ENCODE data around the gene PDE4D.

PDE4D gene

DNA sequence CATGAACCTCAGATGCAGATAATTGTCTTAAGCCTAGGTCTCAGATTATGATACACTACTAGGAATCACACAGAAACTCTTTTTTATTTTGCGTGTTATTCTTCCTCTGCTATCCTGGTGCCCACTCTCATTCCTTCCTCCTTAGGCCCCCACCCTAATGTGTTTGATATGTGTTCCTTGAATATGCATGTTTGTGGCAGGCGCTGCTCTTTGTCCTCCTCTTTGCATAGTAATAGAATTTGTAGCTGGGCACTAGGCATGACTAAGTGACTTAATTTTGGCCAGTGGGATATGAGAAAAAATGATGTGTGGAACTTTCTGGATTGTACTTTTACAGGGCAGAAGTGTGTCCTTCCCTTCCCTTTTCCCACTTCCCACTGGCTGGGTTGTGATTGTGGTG lies 965.6 kb downstream of the PDE4D start:
- no peak for DNase-seq (ENCODE audit: low read depth)

DNA sequence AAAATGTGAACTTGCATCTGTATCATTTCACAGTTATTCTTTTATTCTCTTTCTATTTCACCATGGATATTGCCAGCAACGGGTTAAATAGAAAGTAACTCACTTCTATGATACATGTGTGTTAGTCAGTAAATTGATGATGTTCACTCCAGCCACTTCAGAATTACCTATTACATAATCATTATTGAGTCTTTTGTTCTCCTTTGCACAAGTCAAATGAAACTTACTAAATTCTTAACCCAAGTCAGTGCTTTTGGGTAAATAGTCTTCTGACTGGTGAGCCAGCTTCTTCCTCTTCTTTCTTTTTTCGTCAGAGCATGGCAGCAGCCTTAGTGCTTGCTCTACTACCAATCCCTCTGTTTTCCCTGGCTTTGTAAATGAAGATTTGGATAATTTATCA lies 966.3 kb downstream of the PDE4D start:
- no peak for DNase-seq (ENCODE audit: low read depth)

DNA sequence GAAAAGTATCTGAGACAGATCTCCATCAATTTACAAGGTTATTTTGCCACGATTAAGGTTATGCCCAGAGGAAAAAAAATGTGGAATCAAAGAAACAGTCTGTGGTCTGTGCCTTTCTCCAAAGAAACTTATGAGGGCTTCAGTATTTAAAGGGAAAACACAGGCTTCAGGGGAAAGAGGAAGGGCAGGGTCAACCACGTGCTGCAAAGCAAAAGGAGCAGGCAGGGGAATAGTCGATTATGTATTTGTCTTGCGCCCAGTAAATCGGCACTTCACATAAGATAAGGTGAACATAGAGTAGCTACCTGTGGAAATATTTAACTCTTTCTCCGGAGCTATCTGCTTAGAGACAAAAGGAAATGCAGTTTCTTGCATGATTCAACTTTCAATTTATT lies 967.0 kb downstream of the PDE4D start:
- no peak for DNase-seq (ENCODE audit: low read depth)

DNA sequence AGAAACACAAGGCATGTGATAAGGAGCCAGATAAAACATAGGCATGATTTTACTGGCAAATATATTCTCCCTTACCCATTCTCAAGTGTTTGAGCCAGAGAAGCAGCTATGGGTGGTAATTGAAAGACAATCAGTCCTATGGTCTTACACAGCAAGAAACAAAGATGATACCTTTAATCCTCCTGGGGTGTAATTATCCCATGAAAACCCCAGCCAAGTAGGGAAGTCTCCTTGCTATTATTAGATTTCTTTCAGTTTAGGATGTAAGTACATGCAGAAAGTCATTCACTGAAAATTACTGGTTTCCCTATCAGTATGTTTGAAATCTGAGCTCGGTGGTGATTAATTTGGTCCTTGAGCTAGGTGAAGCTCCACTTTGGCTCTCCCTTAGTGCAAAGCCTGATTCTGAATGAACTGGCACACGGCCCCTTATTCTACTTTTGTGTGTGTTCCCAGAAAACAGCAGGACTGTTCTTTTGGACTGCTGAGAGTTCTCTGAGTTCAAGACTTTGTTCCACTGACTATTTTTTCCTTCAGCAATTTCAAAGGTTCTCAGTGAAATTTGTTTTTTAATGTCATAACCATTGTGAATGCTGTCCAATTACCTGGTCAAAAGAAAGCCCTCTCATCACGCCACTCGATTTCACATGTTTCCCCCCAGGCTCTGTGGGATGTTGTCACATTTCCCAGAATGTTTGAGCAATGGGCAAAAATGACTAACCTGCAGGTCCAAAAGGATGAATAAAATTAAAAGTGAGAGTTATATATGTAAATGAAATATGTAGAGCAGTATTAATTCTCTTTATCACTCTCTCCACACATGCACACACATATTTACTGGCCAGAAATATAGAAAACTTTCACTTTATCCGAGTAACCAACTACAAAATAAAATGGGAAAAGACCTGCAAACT lies 967.6 kb downstream of the PDE4D start:
- no peak for DNase-seq (ENCODE audit: low read depth)

DNA sequence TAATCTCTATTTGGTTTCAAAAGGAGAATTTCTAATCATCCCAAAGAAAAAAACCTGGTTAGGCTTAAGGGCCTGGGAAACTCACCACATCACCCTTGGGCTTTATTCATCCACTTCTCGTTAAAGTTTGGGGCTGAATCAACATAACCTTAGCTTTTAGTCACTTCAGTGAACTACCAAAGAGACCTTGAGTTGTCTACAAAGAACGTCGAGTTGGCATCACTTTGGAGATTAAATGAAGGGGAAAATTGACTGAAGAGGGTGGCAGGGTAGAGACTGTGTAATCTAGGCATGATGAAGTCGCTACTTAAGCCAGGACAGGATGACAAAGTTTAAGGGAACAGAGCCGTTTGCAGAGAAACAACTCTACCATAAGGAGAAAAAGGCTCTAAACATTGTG lies 969.2 kb downstream of the PDE4D start:
- no peak for DNase-seq (ENCODE audit: low read depth)

DNA sequence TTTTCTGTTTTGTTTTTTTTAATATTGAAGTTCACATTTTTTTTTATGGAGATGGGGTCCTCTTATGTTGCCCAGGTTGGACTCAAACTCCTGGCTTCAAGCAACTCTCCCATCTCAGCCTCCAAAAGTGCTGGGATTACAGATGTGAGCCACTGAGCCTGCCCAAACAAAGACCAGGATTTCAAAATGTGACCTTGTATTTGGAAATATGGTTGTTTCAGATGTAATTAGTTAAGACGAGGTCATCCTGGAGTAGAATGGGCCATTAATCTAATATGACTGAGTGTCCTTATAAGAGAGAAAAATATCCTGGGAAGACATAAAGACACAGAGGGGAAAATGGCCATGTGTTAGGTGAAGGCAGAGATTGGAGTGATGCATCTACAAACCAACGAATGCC lies 970.2 kb downstream of the PDE4D start:
- no peak for DNase-seq (ENCODE audit: low read depth)

DNA sequence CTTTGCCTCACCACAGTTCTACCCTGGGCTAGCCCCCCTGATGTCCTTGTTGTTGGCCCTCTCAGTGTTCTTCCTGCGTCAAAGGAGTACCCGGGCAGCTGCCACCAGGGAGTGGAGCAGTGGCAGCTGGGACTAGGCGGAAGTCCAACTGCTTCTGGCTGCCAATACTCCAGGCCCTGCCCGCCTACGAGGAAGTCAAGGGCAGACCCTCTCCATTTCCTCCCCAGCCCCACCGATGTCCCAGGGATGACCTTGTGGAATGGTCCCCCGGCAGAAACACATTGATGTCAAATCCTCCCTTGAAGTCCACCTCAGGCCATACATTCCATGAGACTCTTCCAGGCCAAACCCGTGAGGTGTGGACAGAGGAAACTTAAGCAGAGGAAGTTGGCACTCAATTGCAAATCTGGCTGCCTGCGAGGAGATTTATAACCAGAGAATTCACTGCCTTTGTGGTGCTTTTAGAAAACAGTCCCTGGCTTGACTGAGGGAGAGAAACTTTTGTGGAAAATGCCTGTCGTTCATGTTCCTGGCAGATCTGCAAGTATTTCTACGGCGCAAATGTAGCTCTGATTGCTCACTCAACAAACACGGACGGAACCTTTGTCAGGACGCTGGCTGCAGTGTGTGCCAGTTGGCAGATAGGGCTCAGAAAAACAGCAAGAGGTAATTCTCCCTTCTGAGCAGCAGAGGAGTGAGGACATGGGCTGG lies 970.9 kb downstream of the PDE4D start:
- DNase-seq (ENCODE audit: low read depth) = no peak

DNA sequence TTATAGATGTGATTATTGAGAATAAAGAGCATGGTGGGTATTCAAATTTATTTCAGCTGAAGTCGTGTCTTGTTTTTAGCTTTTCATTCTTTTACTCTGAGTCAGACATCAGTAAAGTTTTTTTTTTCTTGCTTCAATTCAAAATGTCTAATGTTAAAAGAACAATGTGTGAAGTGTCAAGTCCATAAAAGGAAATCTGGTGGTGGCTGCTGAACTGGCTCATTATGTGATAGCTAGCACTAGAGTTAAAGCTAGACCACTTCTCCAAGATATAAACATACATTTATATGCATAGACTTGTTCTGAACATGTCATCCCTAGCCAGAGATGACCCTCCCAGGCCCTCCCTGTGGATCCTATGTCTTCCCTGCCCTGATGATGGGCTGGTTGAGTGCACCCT lies 972.4 kb downstream of the PDE4D start:
- no peak for DNase-seq (ENCODE audit: low read depth)

DNA sequence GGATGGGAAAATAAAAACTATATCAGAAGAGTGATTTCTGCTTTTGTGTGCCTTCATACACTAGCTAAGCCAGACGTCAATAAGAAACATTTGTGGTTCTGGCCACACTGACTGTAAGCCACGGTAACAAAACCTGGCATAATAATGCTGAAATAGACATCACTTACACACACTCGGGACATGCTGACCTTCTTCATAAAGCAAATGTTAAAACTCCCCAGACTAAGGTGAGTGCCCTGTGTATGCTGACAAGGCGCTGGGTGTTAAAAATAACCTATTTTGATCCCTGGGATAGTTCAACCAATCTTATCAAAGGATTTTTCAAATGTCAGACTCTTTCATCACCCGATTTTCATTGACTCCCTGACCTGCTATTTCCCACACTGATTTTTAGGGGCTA lies 973.7 kb downstream of the PDE4D start:
- no peak for DNase-seq (ENCODE audit: low read depth)
